GM18511 (cell line): ENCODE data around the gene VKORC1.

ENCODE experiments used
- ATAC-seq: cut with Tn5 transposase; IDR thresholded peaks from one replicate; pipeline ENCODE4 v1.9.1; 2021; ENCODE audit warnings: mild to moderate bottlenecking, moderate library complexity; ENCODE audit not compliant: unreplicated experiment

VKORC1 gene

GRCh38 chr16:31063843-31064611 is 30.6 kb downstream of the VKORC1 start:
- no peak for ATAC-seq

- ATAC-seq, result no peak
These were observed 31.1 kb downstream of the VKORC1 start for GRCh38 chr16:31063495-31063842.

- no peak for ATAC-seq
These were observed 32.7 kb downstream of the VKORC1 start for GRCh38 chr16:31061813-31062440.

- no peak for ATAC-seq
These were observed 33.3 kb downstream of the VKORC1 start for GRCh38 chr16:31061126-31061812.

- ATAC-seq, result no peak
These were observed 39.0 kb downstream of the VKORC1 start for GRCh38 chr16:31055613-31056012.

- no peak for ATAC-seq
These were observed 42.5 kb downstream of the VKORC1 start for GRCh38 chr16:31052114-31052513.

- no peak for ATAC-seq
These were observed 44.1 kb downstream of the VKORC1 start for GRCh38 chr16:31050280-31051030.

- ATAC-seq, result no peak
These were observed 50.6 kb downstream of the VKORC1 start for GRCh38 chr16:31043898-31044481.

GRCh38 chr16:31043352-31043751 is 51.2 kb downstream of the VKORC1 start:
- ATAC-seq, result no peak

GRCh38 chr16:31042866-31043265 is 51.7 kb downstream of the VKORC1 start:
- no peak for ATAC-seq
